Measurements from ENCODE around the gene TNFRSF1B. TPM values are rescaled to one million over a fixed set of nuclear protein-coding genes. Genes with fewer than 3 reads are reported as not detected.

The TNFRSF1B gene
- total RNA-seq (2022): 2.6 and 3.5 TPM in 2 replicates
- Bru-seq, nascent RNA: percentile 30 among the genes with signal in this experiment
- percentile 29 among the genes with signal in this experiment for BruChase-seq, experiment 1, labeled RNA remaining after a 2-hour chase
- BruChase-seq, experiment 2, labeled RNA remaining after a 6-hour chase: percentile 36 among the genes with signal in this experiment
- long read RNA-seq, partial matches to known transcripts: 0 of 5 reads
- long read RNA-seq, other reads (novel, unspliced or antisense): 1 of 5 reads

DNA sequence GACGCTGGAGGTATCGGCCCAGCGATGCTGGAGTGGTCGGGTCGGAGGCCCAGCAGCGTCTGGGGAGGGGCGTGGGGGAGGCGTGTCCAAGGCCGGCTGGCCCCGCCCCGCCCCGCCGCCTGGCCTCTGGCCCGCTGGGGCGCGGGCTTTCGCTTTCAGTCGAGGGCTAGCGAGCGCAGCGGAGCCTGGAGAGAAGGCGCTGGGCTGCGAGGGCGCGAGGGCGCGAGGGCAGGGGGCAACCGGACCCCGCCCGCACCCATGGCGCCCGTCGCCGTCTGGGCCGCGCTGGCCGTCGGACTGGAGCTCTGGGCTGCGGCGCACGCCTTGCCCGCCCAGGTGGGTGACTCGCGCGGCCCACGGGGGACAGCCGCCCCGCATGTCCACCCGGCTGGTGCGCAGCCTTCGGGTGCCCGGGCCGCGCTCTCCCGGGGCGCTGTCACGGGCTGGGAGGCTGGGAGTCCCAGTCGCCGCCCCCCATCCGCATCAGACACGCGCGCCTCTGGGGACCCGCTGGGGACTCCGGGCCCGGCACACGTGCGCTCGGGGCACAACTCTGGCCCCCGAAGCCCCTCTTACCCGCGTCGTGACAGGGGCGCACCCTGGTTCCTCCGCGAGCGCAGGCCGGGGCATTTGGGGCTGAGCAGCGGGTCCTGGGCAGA, at the start of gene TNFRSF1B:
Gene TNFRSF1B, plus strand, starts transcription at position 158 of the 659 bp plus-strand sequence. Its CDS starts 101 bp downstream, at position 259.
- intact Hi-C loops (cut with micrococcal nuclease; ENCODE audit: unreplicated experiment): no loop called here
- BruUV-seq (replicated peaks): no TSS peak
- peak within 1 kb of the TSS; percentile 74 for H3K4me3 Mint-ChIP-seq (ENCODE audit: unreplicated experiment)

GRCh38 chr1:12121212-12122003, 45.4 kb upstream of the TNFRSF1B start:
- H3K4me1 ChIP-seq: no peaks in the 10 kb centered on the region
- Mint-ChIP-seq H3K27me3 (ENCODE audit: insufficient read depth, unreplicated experiment) (peaks cover 6% of the 10 kb centered on the region), H3K4me1 (ENCODE audit: low read depth, unreplicated experiment) (no peaks in the 10 kb centered on the region), H3K27ac (ENCODE audit: unreplicated experiment) (no peak overlapping the region), H3K36me3 (ENCODE audit: insufficient read depth, unreplicated experiment) (no peaks in the 10 kb centered on the region), H3K4me3 (ENCODE audit: unreplicated experiment) (no peak overlapping the region), H3K9me3 (ENCODE audit: unreplicated experiment) (no peaks in the 10 kb centered on the region)
- no peak for DNase-seq
- CTCF ChIA-PET: interaction anchor here (0.9 kb wide), 1 partner anchor 88 kb away, joined by 3 read pairs; no protein-coding TSS in a partner anchor
- H3K27me3 ChIP-seq (replicated peaks; ENCODE audit: control insufficient read depth, insufficient read depth, low read length): no peaks in the 10 kb centered on the region
- no TSS peak for BruUV-seq (replicated peaks)
- no peak overlapping the region for H3K4me3 ChIP-seq (ENCODE audit: low read depth, low read length)
- no peak for TF ChIP-seq CTCF (IDR thresholded peaks at IDR 0.05; ENCODE audit: insufficient read depth in 1 of 2, low read depth in 1 of 2, low read length in 1 of 2, severe bottlenecking in 1 of 2, unreplicated experiment in 1 of 2)
- H3K36me3 ChIP-seq (ENCODE audit: control insufficient read depth, insufficient read depth, low read length): no peaks in the 10 kb centered on the region
- POLR2A ChIA-PET: no interaction called here
- intact Hi-C loops (cut with micrococcal nuclease; ENCODE audit: unreplicated experiment): no loop called here
- H3K9me3 ChIP-seq: no peaks in the 10 kb centered on the region

More for the DNA sequence above, at the start of gene TNFRSF1B:
- ChIA-PET POLR2A (no interaction called here), CTCF (interaction anchor here (2.5 kb wide), 1 partner anchor 43 kb away, joined by 10 read pairs; no protein-coding TSS in a partner anchor)
- DNase-seq: peak; percentile 48 to 74
- no peak within 1 kb of the TSS for H3K27ac Mint-ChIP-seq (ENCODE audit: unreplicated experiment)
- H3K9me3 Mint-ChIP-seq (ENCODE audit: unreplicated experiment): no peaks in the 10 kb centered on the region
- peaks cover 5% of the 10 kb centered on the region for H3K4me1 Mint-ChIP-seq (ENCODE audit: low read depth, unreplicated experiment)
- TF ChIP-seq CTCF (IDR thresholded peaks at IDR 0.05; ENCODE audit: insufficient read depth in 1 of 2, low read depth in 1 of 2, low read length in 1 of 2, severe bottlenecking in 1 of 2, unreplicated experiment in 1 of 2): no peak
- Histone ChIP-seq H3K4me3 (ENCODE audit: low read depth, low read length) (peak within 1 kb of the TSS; percentile 38), H3K4me1 (peaks cover 6% of the 10 kb centered on the region), H3K9me3 (no peaks in the 10 kb centered on the region), H3K27me3 (replicated peaks; ENCODE audit: control insufficient read depth, insufficient read depth, low read length) (no peaks in the 10 kb centered on the region), H3K36me3 (ENCODE audit: control insufficient read depth, insufficient read depth, low read length) (no peaks in the 10 kb centered on the region)
- peaks cover 4% of the 10 kb centered on the region for H3K36me3 Mint-ChIP-seq (ENCODE audit: insufficient read depth, unreplicated experiment)
- peaks cover 2% of the 10 kb centered on the region for H3K27me3 Mint-ChIP-seq (ENCODE audit: insufficient read depth, unreplicated experiment)

DNA sequence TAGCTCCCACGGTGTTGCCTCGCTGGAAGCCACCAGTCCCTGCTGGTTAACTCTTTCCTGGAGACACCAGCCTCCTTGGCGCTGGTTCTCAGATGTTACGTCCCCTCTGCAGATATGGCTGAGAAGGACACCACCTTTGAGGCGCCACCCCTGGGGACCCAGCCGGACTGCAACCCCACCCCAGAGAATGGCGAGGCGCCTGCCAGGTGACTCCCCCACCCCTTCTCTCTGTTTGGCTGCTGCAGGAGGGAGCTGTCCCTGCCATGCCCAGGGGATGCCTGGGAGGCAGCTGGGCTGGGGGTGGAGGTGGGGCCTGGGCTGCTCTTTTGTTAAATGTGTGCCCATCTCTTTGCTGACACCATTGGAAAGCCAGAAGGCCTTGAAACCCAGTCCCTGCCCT, 43.6 kb upstream of the TNFRSF1B start:
- Histone ChIP-seq H3K9me3 (no peaks in the 10 kb centered on the region), H3K4me3 (ENCODE audit: low read depth, low read length) (no peak overlapping the region), H3K27me3 (replicated peaks; ENCODE audit: control insufficient read depth, insufficient read depth, low read length) (no peaks in the 10 kb centered on the region), H3K36me3 (ENCODE audit: control insufficient read depth, insufficient read depth, low read length) (no peaks in the 10 kb centered on the region), H3K4me1 (no peaks in the 10 kb centered on the region)
- Mint-ChIP-seq H3K27me3 (ENCODE audit: insufficient read depth, unreplicated experiment) (peaks cover 6% of the 10 kb centered on the region), H3K27ac (ENCODE audit: unreplicated experiment) (no peak overlapping the region), H3K4me3 (ENCODE audit: unreplicated experiment) (no peak overlapping the region), H3K9me3 (ENCODE audit: unreplicated experiment) (no peaks in the 10 kb centered on the region), H3K36me3 (ENCODE audit: insufficient read depth, unreplicated experiment) (no peaks in the 10 kb centered on the region), H3K4me1 (ENCODE audit: low read depth, unreplicated experiment) (no peaks in the 10 kb centered on the region)
- ChIA-PET CTCF (interaction anchor here (2.2 to 2.4 kb wide), 2 partner anchors 25 to 42 kb away, joined by 8 to 10 read pairs; no protein-coding TSS in a partner anchor), POLR2A (no interaction called here)
- TF ChIP-seq CTCF (IDR thresholded peaks at IDR 0.05; ENCODE audit: insufficient read depth in 1 of 2, low read depth in 1 of 2, low read length in 1 of 2, severe bottlenecking in 1 of 2, unreplicated experiment in 1 of 2): no peak
- BruUV-seq (replicated peaks): no TSS peak
- intact Hi-C loops (cut with micrococcal nuclease; ENCODE audit: unreplicated experiment): no loop called here
- no peak for DNase-seq

All from Caco-2 (cell line).